Stimulated activated effector memory CD8-positive, alpha-beta T cell treated with anti-CD3 and anti-CD28 coated beads, Interleukin-12 subunit alpha, Interleukin-12 subunit beta, amount 100 ng/mL, for 72 hours (primary cell): ENCODE results near the gene PDIK1L.
A peak's percentile ranks its signal among the peaks of the same experiment; 100 is the strongest.

Experiments used
- ATAC-seq: fragments of 150-1000 bp; cut with Tn5 transposase; 2 replicates; pipeline ENCODE4 v1.10.0; 2021
- DNase-seq, 2 donors: peaks; one replicate each; pipeline ENCODE4 v3.0.0; 2021 to 2022; ENCODE audit warnings: low spot score in 2 of 2
- H3K27ac Mint-ChIP-seq: one replicate; pipeline ENCODE4 v1.8.0; 2022; ENCODE audit warnings: mild to moderate bottlenecking, mixed read lengths
- H3K36me3 Mint-ChIP-seq: one replicate; pipeline ENCODE4 v1.8.0; 2022; ENCODE audit warnings: mild to moderate bottlenecking, mixed read lengths
- H3K4me1 Mint-ChIP-seq: one replicate; pipeline ENCODE4 v1.8.0; 2022; ENCODE audit warnings: mixed read lengths
- H3K4me3 Mint-ChIP-seq: one replicate; pipeline ENCODE4 v1.8.0; 2022; ENCODE audit warnings: mild to moderate bottlenecking, mixed read lengths
- H3K9me3 Mint-ChIP-seq: one replicate; pipeline ENCODE4 v1.8.0; 2022; ENCODE audit warnings: mixed read lengths

The PDIK1L gene

GRCh38 chr1:26111530-26112406 lies at the start of gene PDIK1L:
Gene PDIK1L, plus strand, starts transcription at chr1:26111824. Its CDS starts 2,485 bp downstream, at chr1:26114309.
- ATAC-seq, result peak; percentile 92
- Mint-ChIP-seq H3K9me3 (no peaks in the 10 kb centered on the region), H3K36me3 (peaks cover 36% of the 10 kb centered on the region), H3K27ac (peak within 1 kb of the TSS; percentile 92), H3K4me1 (peaks cover 13% of the 10 kb centered on the region), H3K4me3 (peak within 1 kb of the TSS; percentile 83)
- DNase-seq, result peak; percentile 88 to 93

- H3K4me1 Mint-ChIP-seq, result no peaks in the 10 kb centered on the region
- no peaks in the 10 kb centered on the region for H3K36me3 Mint-ChIP-seq
- no peak for ATAC-seq
- H3K9me3 Mint-ChIP-seq, result no peaks in the 10 kb centered on the region
- DNase-seq, result no peak
- no peak overlapping the region for H3K4me3 Mint-ChIP-seq
- no peak overlapping the region for H3K27ac Mint-ChIP-seq
These were observed 47.1 kb upstream of the PDIK1L start for GRCh38 chr1:26064553-26064952.

- Mint-ChIP-seq H3K4me3 (no peak overlapping the region), H3K9me3 (no peaks in the 10 kb centered on the region), H3K4me1 (no peaks in the 10 kb centered on the region), H3K27ac (no peak overlapping the region), H3K36me3 (no peaks in the 10 kb centered on the region)
- ATAC-seq (no peak), DNase-seq (no peak)
These were observed 45.5 kb upstream of the PDIK1L start for GRCh38 chr1:26066160-26066559.

GRCh38 chr1:26066857-26067256 lies 44.8 kb upstream of the PDIK1L start:
- Mint-ChIP-seq H3K27ac (no peak overlapping the region), H3K4me1 (no peaks in the 10 kb centered on the region), H3K4me3 (no peak overlapping the region), H3K9me3 (no peaks in the 10 kb centered on the region), H3K36me3 (no peaks in the 10 kb centered on the region)
- DNase-seq (no peak), ATAC-seq (no peak)

- no peak for ATAC-seq
These were observed 44.2 kb upstream of the PDIK1L start, which contains the start of gene TRIM63 for GRCh38 chr1:26067432-26067911. Gene TRIM63, minus strand, starts transcription at chr1:26067630. Its CDS starts 136 bp downstream, at chr1:26067494.

GRCh38 chr1:26069941-26070295 lies 41.7 kb upstream of the PDIK1L start:
- no peak overlapping the region for H3K27ac Mint-ChIP-seq
- H3K36me3 Mint-ChIP-seq, result no peaks in the 10 kb centered on the region
- DNase-seq (no peak), ATAC-seq (no peak)
- no peaks in the 10 kb centered on the region for H3K4me1 Mint-ChIP-seq
- H3K9me3 Mint-ChIP-seq, result no peaks in the 10 kb centered on the region
- H3K4me3 Mint-ChIP-seq, result no peak overlapping the region

More at GRCh38 chr1:26067432-26067911, 44.2 kb upstream of the PDIK1L start, which contains the start of gene TRIM63:
- no peaks in the 10 kb centered on the region for H3K36me3 Mint-ChIP-seq
- H3K27ac Mint-ChIP-seq, result no peak within 1 kb of the TSS
- no peak for DNase-seq
- no peak within 1 kb of the TSS for H3K4me3 Mint-ChIP-seq
- H3K9me3 Mint-ChIP-seq, result no peaks in the 10 kb centered on the region
- H3K4me1 Mint-ChIP-seq, result no peaks in the 10 kb centered on the region

- ATAC-seq (no peak), DNase-seq (no peak)
- no peaks in the 10 kb centered on the region for H3K4me1 Mint-ChIP-seq
- no peak overlapping the region for H3K4me3 Mint-ChIP-seq
- H3K36me3 Mint-ChIP-seq, result no peaks in the 10 kb centered on the region
- H3K9me3 Mint-ChIP-seq, result no peaks in the 10 kb centered on the region
- no peak overlapping the region for H3K27ac Mint-ChIP-seq
These were observed 41.2 kb upstream of the PDIK1L start for GRCh38 chr1:26070296-26070962.

DNA sequence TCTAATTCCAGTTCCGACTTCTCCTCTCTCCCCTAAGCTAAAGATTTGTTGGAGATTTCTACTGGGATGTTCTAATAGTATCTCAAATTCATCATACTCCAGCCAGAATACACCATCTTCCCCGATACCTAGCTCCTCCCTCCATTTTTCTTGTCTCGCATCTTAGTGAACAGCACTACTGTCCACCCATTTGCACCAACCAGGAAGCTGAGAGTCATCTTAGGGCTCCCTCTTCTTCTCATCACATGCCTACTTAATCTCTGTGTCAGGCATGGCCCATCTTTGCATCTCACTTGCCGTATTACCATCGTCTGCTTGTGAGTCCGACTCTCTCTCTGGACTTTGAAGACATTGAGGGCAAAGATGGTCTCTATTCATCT lies 40.7 kb upstream of the PDIK1L start:
- H3K4me3 Mint-ChIP-seq, result no peak overlapping the region
- H3K36me3 Mint-ChIP-seq, result no peaks in the 10 kb centered on the region
- H3K4me1 Mint-ChIP-seq, result no peaks in the 10 kb centered on the region
- H3K27ac Mint-ChIP-seq, result no peak overlapping the region
- DNase-seq (no peak), ATAC-seq (no peak)
- no peaks in the 10 kb centered on the region for H3K9me3 Mint-ChIP-seq

- H3K4me3 Mint-ChIP-seq, result no peak overlapping the region
- H3K27ac Mint-ChIP-seq, result no peak overlapping the region
- no peaks in the 10 kb centered on the region for H3K4me1 Mint-ChIP-seq
- H3K36me3 Mint-ChIP-seq, result no peaks in the 10 kb centered on the region
- no peak for ATAC-seq
- no peaks in the 10 kb centered on the region for H3K9me3 Mint-ChIP-seq
- DNase-seq, result no peak
These were observed 39.3 kb upstream of the PDIK1L start for GRCh38 chr1:26072305-26072704.

DNA sequence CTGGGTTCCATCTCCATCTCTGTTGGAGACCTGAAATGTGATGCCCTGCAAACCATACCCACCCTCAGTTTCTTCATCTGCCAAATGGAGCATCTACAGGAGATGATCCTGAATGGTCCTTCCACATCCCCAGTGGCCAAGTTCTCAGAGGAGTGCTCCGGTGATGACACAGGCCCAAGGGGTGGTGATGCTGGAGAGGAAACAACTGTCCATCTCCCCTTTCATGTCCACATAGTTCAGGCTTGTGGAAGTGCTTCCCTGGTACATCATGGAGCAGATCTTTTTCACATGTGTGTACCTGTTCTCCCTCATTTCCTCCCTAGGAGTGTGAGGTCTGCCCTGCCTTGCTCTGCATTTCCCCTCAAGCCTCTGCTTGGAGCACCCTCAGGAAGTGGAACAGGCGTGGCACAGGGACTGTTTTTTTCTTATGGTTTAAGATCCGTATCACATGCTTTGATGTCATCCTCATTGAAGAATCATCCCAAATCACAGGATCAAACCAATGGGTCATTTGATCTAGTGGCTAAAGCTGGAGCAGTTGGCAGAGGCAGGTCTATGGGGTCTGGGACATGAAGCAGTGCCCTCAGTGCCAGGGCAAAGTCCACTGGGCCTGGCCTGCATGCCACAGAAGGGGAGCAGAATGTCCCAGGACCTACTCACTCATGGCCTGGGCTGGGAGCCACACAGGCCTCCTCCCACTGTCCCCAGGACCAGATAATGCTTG lies 36.0 kb upstream of the PDIK1L start:
- Mint-ChIP-seq H3K27ac (no peak overlapping the region), H3K36me3 (no peaks in the 10 kb centered on the region), H3K4me3 (no peak overlapping the region), H3K9me3 (no peaks in the 10 kb centered on the region), H3K4me1 (no peaks in the 10 kb centered on the region)
- DNase-seq, result no peak
- no peak for ATAC-seq

- no peak overlapping the region for H3K27ac Mint-ChIP-seq
- DNase-seq (no peak), ATAC-seq (no peak)
- no peaks in the 10 kb centered on the region for H3K9me3 Mint-ChIP-seq
- H3K4me3 Mint-ChIP-seq, result no peak overlapping the region
- no peaks in the 10 kb centered on the region for H3K36me3 Mint-ChIP-seq
- no peaks in the 10 kb centered on the region for H3K4me1 Mint-ChIP-seq
These were observed 34.1 kb upstream of the PDIK1L start for GRCh38 chr1:26077524-26077923.

- ATAC-seq, result no peak
- H3K27ac Mint-ChIP-seq, result no peak overlapping the region
- H3K9me3 Mint-ChIP-seq, result no peaks in the 10 kb centered on the region
- no peak for DNase-seq
- H3K4me3 Mint-ChIP-seq, result no peak overlapping the region
- no peaks in the 10 kb centered on the region for H3K4me1 Mint-ChIP-seq
- no peaks in the 10 kb centered on the region for H3K36me3 Mint-ChIP-seq
These were observed 33.1 kb upstream of the PDIK1L start for GRCh38 chr1:26078286-26079177.

DNA sequence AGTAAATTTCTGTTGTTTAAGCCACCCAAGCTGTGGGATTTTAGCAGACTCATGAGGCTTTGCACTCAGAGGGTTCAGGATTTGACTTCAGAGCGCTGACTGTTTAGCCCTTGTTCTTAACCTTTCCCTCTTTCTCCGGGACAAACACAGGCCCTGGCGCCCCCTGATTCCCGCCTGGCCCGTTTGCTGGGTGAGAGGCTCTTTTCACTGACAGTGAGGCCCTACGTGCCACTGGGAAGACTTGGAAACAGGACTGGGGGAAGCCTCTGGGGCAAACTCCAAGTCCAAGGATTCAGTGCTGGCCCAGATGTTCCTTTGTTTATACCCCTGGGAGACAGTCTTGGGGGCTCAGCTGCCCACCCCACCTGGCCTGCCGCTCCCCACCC lies 32.5 kb upstream of the PDIK1L start:
- Mint-ChIP-seq H3K27ac (no peak overlapping the region), H3K4me1 (no peaks in the 10 kb centered on the region), H3K4me3 (no peak overlapping the region), H3K36me3 (no peaks in the 10 kb centered on the region), H3K9me3 (no peaks in the 10 kb centered on the region)
- ATAC-seq, result no peak
- no peak for DNase-seq

DNA sequence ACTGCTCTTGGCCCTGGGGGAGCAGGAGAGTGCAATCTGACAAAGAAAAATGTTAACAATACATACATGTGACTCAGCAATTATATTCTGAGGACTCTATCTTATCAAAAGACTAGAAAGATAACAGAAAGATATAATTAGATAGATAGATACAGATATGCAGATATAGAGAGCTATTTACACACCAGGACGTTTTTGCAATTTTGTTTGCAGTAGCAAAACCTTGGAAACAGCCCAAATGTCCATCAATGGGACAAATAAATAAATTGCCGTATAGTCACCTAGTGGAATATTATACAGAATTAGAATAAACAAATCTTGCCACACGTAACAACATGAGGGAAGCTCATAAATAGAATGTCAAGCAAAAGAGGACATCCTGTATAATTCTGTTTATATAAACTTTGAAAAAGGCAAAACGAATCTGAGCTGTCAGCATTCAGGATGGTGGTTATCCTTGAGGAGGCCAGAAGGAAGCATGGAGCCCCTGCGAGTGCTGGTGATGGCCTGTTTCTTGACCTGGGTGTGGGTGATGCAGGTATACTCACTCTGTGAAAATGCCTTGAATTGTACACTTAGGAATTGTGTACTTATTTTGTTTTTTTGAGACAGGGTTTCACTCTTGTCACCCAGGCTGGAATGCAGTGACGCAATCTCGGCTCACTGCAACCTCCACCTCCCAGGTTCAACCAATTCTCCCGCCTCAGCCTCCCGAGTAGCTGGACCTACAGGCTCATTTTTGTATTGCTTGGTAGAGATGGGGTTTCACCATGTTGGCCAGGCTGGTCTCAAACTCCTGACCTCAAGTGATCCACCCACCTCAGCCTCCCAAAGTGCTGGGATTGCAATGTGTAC lies 31.4 kb upstream of the PDIK1L start:
- H3K4me3 Mint-ChIP-seq, result no peak overlapping the region
- no peaks in the 10 kb centered on the region for H3K36me3 Mint-ChIP-seq
- ATAC-seq, result no peak
- no peaks in the 10 kb centered on the region for H3K4me1 Mint-ChIP-seq
- H3K27ac Mint-ChIP-seq, result no peak overlapping the region
- H3K9me3 Mint-ChIP-seq, result no peaks in the 10 kb centered on the region
- no peak for DNase-seq
